Left ventricle myocardium inferior (tissue), 1 donor: ENCODE measurements around the gene DNM3. TPM values are rescaled to one million over a fixed set of nuclear protein-coding genes. Genes with fewer than 3 reads are reported as not detected.

Source experiments
- DNase-seq: peaks from one replicate; pipeline ENCODE4 v3.0.0-alpha.2; 2020
- H3K27ac ChIP-seq: fragments of 200-600 bp; replicated peaks from 2 replicates; pipeline ENCODE4 v1.8.0; 2021
- H3K27me3 ChIP-seq: fragments of 200-600 bp; 2 replicates; pipeline ENCODE4 v1.8.0; 2021; ENCODE audit warnings: low read depth
- H3K36me3 ChIP-seq: fragments of 200-600 bp; 2 replicates; pipeline ENCODE4 v1.8.0; 2021
- H3K4me1 ChIP-seq: fragments of 200-600 bp; 2 replicates; pipeline ENCODE4 v1.8.0; 2021
- H3K4me3 ChIP-seq: fragments of 200-600 bp; 2 replicates; pipeline ENCODE4 v1.8.0; 2021; ENCODE audit warnings: mild to moderate bottlenecking, moderate library complexity
- H3K9me3 ChIP-seq: fragments of 200-600 bp; replicated peaks from 2 replicates; pipeline ENCODE4 v1.8.0; 2021
- intact Hi-C: fragments of 100-400 bp; cut with micrococcal nuclease; formaldehyde crosslinking; loops from one replicate; pipeline ENCODE4 v1.11.0; 2022
- total RNA-seq: library from RNA; stranded (reverse); fragmentation: NEBNext Ultra II Directional; extraction: Animal tissue kit (Norgen Biotek cat#: 25700); gene quantifications from one replicate; pipeline ENCODE4 v1.2.1, GENCODE V29; 2021
- TF ChIP-seq, protein P1 (sequence below): fragments of 200-600 bp; IDR thresholded peaks from 2 replicates; pipeline ENCODE4 v1.8.0; 2021; ENCODE audit warnings: antibody characterized with exemption, mild to moderate bottlenecking, borderline replicate concordance
- donor health status: DM: no; HTN: yes; CAD: no; lungs with severe emphysema.

DNM3 gene
- total RNA-seq, 1 donor from 2014 or later = 1.2 TPM

DNA sequence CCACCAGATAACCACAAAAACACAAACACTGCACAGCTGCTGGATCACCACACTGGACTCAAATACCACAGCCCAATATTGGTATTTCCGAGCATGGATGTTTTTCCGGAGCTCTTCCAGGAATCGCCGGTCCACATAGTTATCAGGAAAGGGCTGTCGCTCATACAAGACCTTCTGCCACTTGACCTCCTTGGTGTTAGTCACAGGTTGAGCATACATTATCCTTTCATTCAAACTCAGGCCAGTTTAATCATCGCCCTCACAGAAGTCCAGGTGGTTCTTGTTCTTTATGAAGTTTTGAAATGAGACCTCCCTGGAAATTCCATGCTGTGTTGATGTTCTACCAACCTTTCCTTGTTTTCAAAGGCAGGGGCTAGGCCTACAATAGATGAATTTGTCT is 601.1 kb downstream of the DNM3 start:
- Histone ChIP-seq H3K9me3 (peaks cover 7% of the 10 kb centered on the region), H3K4me3 (peak overlapping the region; percentile 92), H3K36me3 (peaks cover 8% of the 10 kb centered on the region), H3K4me1 (peaks cover 32% of the 10 kb centered on the region), H3K27ac (no peak overlapping the region), H3K27me3 (no peaks in the 10 kb centered on the region)
- TF ChIP-seq, protein P1, sequence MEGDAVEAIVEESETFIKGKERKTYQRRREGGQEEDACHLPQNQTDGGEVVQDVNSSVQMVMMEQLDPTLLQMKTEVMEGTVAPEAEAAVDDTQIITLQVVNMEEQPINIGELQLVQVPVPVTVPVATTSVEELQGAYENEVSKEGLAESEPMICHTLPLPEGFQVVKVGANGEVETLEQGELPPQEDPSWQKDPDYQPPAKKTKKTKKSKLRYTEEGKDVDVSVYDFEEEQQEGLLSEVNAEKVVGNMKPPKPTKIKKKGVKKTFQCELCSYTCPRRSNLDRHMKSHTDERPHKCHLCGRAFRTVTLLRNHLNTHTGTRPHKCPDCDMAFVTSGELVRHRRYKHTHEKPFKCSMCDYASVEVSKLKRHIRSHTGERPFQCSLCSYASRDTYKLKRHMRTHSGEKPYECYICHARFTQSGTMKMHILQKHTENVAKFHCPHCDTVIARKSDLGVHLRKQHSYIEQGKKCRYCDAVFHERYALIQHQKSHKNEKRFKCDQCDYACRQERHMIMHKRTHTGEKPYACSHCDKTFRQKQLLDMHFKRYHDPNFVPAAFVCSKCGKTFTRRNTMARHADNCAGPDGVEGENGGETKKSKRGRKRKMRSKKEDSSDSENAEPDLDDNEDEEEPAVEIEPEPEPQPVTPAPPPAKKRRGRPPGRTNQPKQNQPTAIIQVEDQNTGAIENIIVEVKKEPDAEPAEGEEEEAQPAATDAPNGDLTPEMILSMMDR = no peak
- no peak for DNase-seq
- intact Hi-C loops = no loop called here

DNA sequence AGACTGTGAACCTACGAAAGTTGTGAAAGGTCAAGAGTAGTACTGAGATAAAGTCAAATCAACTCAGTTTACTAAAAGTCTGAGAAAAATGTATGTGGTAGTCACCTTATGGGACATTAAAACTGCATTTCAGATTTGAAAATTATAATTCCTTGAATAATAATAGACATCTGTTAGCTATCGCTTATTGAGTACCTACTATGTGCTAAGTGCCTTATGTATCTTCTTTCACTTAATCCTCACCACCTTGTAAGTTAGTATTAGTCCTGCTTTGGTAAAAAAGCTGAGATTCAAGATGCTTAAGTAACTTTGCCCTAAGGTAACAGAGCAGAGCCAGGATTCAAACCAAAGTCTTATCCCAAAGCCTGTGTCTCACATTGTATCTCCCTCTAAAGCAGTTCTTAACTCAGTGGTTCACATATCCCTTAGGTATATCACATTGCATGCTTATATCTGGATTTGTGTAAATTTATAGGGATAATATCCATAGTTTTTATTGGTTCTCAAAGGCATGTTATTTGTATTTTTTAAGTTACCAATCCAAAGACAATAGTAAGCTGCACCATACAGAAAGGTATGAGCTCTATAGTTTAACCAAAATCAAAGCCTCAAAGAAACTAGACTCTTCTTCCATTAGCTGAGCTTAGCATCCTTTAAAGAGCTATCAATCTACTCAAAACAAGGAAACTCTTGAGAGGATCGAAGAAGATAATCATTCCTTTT is 601.7 kb downstream of the DNM3 start:
- Histone ChIP-seq H3K27ac (peak overlapping the region; percentile 86), H3K4me1 (peaks cover 32% of the 10 kb centered on the region), H3K36me3 (peaks cover 8% of the 10 kb centered on the region), H3K27me3 (no peaks in the 10 kb centered on the region), H3K9me3 (peaks cover under 1% of the 10 kb centered on the region), H3K4me3 (peak overlapping the region; percentile 92)
- DNase-seq = no peak
- intact Hi-C loops = no loop called here
- TF ChIP-seq, protein P1 = no peak

DNA sequence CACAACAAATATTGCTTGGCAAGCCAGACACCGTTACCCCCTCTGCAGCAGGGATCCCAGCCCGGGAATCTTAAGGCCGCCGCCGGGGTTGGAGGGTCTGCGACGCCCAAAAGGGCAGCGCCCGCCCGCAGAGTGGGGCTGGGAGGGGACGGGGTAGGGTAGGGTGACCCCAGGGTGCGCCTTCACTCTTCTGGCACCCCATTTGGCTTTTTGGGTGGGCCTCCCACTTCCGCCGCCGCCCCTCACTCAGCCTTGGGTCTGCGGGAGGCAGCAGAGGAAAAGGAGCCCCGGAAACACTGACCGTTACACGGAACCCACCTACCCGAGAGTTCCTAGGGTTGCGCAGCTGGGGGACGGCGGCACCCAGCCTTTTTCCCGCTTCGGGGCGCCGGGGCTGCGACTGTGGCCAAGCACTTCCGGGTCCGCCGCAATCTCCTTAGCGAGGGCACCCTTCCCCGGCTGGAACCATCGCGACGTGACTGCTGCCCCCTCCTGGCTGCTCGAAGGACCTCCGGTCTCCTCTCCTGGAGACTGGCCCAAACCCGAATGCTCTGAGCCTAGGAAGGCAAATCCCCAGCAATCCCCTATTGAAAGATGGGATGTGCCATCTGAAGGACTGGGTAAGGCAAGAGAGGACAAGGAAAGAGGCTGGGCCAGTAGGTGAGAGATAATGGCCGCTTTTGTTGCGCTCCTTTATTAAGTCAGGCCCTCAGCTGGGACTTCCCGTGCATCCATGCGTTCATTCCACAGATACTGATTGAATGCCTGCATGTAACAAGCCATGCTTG is 602.6 kb downstream of the DNM3 start, which contains the start of gene PIGC:
PIGC (minus strand) TSS at position 404 of the 788 bp plus-strand sequence. CDS start 1,447 bp downstream, outside the sequence.
- Histone ChIP-seq H3K27ac (peak within 1 kb of the TSS; percentile 86), H3K27me3 (no peaks in the 10 kb centered on the region), H3K9me3 (no peaks in the 10 kb centered on the region), H3K36me3 (peaks cover 8% of the 10 kb centered on the region), H3K4me3 (peak within 1 kb of the TSS; percentile 92), H3K4me1 (peaks cover 32% of the 10 kb centered on the region)
- intact Hi-C loops = no loop called here
- peak; percentile 91 for DNase-seq
- TF ChIP-seq, protein P1 = peak; percentile 91

DNA sequence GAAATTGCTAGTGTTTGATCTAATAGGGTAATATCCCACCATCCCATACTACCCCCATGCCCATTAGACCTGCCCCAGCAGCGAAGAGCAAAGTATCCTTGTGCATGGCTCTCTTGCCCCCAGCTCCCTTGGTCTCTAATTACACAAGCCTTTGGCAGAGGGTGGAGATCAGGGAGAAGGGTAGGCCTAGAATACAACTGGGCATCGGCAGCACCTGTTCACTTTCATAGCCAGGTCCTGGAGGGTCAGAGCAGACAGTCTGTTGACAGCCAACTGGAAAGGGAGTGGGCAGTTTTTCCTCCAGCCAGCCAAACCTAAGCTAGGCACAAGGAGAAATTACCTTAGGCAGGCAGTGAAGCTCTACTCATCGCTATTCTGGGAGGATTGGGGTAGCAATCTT is 605.2 kb downstream of the DNM3 start:
- H3K4me3 ChIP-seq = no peak overlapping the region
- H3K27me3 ChIP-seq = no peaks in the 10 kb centered on the region
- H3K27ac ChIP-seq = no peak overlapping the region
- H3K36me3 ChIP-seq = peaks cover 5% of the 10 kb centered on the region
- H3K4me1 ChIP-seq = peaks cover 44% of the 10 kb centered on the region
- intact Hi-C loops = no loop called here
- DNase-seq = no peak
- no peaks in the 10 kb centered on the region for H3K9me3 ChIP-seq
- TF ChIP-seq, protein P1 = no peak

DNA sequence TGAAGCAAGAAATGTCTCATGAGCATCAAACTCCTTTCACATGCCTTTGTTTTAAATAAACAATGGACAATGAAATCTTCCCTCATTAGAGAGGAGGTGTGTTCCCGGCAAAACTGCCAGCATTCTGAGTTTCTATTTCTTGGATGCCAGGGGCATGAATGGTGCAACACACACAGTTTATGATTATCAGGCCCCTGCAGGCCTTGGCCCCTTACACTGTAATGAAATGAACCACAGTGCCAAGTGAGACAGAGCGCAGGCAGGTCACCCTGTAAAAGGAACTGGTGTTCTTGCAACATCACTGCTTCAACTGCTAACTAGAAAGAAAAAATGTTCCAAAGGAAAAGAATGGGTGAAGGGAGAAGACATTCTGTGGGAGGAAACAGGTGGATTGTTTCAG is 606.3 kb downstream of the DNM3 start:
- Histone ChIP-seq H3K27me3 (no peaks in the 10 kb centered on the region), H3K27ac (no peak overlapping the region), H3K36me3 (no peaks in the 10 kb centered on the region), H3K4me3 (no peak overlapping the region), H3K9me3 (no peaks in the 10 kb centered on the region), H3K4me1 (peaks cover 34% of the 10 kb centered on the region)
- DNase-seq = no peak
- TF ChIP-seq, protein P1 = no peak
- intact Hi-C loops = no loop called here
